Activated naive CD4-positive, alpha-beta T cell treated with anti-CD3 and anti-CD28 coated beads, Interleukin-2, amount 50 U/mL, for 16 hours (primary cell): Measurements from ENCODE around the gene ADCY5.

Experiments used
- DNase-seq: peaks from one replicate; pipeline ENCODE4 v3.0.0-alpha.2; 2020

The ADCY5 gene

DNA sequence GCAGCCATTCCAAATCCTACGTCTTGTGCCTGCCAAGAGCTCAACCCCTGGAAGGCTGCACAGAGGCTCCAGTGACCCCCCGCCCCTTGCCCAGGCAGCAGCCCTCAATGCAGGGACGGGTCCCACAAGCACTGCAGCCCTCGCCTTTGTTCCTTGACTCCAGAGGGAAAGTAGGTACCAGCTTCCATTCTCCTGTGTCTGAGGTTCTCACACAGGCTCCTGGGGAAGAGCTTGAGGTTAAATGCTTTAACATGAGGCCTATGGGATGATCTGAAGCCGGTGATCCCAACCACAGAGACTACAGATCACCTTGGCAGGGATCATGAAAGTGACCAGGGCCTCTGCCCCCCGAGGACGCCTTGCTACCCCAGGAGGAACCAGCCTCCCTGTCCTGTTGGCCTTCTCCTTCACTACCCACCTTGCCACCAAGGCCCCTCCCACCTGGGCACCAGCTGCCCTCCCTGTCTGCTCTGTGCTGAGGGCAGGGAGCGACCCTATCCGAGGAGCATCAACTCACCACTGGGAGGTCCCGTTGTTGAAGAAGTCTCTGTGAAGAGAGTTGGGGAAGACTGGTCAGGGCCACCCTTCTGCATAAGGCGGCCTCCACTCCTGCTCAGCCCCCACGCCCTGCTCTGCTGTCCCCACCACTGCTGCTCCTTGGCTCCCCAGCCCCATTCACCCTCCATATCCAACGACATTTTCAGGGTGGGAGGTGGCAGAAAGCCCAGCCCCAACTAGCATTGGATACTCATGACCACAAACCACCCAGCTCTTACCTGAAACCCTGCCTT, 151.9 kb downstream of the ADCY5 start:
- no peak for DNase-seq

DNA sequence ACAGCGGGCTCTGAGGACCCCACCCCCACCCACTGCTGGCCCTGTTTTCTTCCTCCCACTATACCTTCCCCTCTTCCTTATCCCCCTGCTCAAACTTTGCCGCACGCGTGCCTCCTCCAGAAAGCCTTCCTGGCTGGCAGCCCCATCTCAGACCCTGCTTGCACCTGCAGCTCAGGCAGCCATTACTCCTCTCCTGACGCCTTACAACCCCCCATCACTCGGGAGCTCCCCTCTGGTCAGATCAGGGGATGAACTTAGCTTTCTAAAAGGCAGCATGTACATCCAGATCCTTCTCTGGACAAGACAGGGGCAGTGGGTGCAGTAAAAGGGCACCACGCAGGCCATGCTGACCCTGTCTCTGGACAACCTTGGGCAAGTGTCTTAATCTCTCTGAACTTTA, 152.6 kb downstream of the ADCY5 start:
- no peak for DNase-seq

DNA sequence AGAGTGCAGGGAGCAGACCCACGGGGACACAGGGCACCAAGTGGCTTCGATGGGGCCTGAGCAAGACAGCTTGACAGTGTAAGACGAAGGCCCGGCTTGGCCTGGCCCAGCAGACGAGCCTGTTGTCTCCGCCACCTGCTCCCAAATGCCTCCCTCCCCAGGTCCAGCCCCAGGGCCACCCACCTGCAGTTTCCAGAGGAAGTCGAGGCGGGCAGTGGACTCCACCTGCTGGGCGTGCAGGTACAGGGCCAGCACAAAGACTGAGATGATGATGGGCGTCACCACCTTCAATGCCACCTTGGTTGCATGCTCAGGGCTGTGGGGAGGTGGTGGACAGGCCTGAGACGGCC, 153.0 kb downstream of the ADCY5 start:
- no peak for DNase-seq

DNA sequence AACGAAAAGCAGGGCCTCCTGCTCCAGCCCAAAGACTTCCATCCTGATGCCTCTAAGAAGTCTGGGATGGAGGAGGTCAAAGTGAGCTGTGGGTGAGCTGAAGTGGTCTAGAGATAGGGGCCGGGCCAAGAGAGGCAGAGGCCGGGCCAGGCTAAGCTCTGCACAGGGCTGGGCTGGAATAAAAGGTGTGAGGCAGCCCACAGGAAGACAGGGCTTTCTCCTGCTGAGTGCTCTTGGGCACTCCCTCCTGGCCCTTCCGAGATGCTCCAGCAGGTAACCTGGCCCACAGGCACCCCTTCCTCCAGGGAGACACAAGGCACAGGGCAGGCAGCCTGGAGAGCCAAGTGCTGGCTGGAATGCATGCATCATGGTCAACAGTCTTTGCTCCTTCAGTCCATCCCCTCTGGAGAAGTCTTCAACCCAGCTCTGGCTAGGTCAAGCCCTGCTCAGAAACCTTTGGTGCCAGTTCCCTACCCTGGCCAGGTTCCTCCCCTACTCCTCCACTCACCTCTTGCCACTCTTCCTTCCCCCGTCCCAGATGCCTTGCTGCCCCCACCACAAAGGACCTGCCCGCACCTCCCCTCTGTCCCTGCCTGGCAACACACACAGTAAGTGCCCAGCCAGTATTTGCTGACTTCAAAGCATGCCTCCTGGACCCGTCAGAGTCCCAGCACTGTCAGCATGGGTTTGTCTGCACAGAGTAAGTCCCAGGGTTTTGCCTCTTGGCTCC, 153.6 kb downstream of the ADCY5 start:
- DNase-seq, result no peak

DNA sequence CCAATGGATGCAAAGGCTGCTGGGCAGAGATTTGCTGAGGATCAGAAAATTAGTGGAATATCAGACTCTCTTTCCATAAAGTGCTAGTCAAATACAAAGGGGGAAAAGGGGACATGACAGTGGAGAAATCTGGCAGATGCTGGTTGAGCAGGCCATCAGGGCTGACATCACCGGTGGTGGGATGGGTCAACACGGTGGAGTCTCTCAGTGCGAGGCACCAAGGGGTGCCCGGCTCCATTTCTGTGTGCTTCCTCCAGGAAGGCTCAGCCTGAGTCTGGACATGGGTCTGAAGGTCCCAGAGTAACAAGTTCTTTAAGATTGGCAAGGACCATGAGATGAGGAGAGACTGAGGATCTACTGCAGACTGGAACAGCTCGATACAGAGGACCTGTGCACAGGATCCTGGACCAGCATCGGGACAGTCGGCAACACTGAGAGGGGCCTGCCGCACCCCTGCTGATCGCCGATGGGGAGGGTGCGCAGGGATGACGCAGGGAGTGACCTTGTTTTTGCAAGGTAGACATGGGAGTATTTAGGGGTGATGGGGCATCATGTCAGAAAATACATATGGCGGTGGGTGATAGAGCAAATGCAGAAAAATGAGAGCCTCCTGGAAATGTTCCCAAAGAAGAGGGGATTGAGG, 154.5 kb downstream of the ADCY5 start:
- DNase-seq, result no peak

DNA sequence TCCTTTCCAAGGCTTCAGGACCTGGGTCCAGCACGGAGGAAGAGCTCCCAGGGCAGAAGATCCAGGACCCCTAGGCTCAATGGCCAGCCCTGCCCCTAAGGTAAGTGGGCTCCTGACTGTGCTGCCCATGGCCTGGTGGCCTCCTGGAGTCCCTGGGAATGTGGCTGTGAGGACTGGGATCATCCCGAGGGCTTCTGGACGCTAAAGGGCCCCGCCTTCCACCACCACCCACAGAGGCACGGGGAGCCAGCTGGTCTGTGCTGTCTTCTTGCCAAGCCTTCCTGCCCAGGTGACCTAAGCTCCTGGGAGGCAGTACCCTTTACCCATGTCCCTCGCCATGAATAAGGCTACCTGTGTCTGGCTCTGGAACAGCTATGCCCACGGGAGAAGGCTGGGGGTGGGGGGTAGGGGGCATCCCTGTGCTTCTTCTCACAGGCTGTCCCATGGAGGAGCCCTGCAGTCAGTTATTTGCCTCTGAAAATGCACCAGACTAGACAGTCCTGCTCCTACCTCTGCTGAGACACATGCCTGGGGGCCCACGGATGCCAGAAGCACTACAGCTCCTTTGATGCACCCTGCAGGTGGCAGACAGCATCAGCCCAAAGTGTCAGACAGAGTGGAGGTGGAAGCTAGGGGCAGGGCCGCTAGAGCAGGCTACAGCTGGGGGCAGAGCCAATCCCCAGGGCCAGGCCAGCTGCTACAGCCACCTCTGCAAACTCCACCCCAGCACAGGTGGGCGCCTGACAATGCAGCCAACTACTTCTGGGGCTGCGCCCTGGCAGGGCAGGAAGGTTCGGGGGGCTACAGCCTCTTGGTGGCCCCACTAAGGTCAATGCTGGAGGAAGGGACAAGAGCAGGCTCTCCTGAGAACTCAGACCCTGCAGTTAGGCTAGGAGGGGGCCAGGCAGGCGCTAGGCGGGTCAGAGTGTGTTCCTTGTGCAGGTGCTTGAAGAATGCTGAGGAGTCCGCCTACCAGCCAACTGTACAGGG, 156.3 kb downstream of the ADCY5 start:
- DNase-seq, result no peak

DNA sequence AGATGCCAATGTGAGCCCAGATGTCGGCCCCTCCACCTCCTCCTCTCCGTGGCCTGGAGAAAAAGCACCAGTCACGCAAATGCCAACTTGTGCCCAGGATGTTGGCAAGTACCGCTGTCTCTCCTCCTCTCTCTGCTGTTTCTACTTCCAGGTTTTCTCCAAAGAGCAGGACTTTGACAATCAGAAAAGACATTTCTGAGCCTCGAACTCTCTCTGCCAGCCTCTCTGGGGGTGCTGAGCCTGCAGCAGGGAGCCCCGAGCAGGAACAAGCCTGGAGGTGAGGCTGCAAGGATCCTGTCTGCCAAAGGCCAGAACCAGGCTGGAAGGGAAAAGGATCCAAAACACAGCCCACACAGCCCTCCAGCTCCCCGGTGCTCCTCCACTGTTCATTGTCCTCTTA, 157.5 kb downstream of the ADCY5 start:
- no peak for DNase-seq

DNA sequence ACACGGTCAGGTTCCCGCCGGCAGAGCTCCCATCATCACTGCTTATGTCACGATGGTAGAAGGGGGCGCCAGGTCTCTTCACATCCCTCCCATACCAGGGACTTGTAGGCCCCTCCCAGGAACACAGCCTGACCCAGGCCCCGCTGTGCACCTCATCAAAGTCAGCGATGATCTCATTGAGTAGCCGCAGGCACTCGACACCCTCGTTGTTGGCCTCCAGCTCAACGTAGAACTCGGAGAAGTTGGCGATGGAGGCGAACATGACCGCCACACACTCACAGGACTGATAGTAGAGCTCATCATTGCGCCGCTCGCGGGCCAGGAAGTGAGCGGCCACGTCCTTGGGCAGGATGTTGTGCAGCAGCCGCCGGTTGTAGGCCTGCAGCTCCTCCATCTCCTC, 157.9 kb downstream of the ADCY5 start:
- no peak for DNase-seq

DNA sequence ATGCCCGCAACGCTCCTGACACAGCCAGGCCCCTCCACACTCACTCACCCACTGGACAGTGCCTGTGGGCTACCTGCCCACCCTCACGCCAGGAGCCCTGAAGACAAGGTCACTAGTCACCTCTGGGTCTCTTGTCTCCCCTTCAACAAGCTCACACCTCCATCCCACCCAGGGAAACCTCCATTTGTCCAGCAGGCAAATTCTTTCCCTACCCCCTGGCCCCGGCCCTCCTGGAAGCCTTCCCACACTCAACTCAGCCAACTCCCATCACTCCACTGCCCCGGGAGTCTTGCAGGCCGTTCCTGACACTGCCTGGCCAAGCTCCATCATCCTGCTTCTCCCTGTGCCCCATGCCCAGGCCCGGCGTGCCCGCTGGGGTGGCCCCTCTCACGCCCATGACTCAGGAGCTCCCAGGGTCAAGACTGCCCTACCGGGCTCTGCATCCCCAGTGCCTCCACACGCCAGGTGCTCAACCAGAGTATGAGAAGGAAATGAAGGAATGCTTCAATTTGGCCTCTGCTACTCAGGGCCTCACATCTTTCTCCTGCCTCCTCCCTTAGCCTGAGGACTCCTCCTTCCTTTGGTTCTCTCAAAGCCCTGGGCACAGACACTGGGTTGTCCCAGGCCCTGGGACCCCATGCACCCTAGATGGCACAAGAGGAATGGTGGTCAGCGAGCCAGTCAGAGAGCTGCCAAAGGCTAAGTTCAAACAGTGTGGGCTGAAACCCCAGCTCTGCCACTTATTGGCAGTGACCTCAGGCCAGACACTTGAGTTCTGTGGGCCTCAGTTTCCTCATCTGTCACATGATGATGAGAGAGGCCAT, 158.6 kb downstream of the ADCY5 start:
- no peak for DNase-seq

DNA sequence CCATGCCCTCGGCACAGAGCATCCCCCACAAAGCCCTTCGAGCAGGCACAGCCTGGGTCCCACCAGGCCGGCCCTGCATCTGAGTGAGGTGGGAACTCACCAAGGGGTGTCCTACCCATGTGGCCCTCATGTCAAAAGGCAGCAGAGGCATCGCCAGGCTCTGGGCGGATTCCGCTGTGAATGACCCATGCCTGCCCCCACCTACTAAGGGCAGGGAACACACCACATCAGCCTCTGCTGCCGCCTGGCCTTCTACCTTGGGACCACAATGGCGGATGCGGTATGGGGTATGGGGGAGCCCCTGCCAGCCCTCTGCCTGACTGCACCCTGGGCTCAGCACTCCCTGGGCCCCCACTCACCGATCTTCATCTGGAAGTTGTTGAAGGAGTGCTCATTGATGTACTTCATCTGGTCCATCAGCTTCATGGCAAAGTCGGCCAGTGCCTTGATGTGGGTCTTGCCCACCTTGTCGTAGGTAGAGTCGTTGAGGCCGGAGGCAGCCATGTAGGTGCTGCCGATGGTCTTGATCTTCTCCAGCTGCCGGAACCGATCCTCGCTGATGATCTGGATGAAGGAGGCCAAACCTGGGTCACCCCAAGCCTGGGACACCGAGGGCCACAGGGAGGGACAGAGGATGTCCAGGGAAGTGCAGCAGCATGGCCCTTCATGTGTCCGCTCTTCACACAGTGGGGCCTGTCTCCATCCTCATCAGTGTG, 159.3 kb downstream of the ADCY5 start:
- DNase-seq, result no peak

DNA sequence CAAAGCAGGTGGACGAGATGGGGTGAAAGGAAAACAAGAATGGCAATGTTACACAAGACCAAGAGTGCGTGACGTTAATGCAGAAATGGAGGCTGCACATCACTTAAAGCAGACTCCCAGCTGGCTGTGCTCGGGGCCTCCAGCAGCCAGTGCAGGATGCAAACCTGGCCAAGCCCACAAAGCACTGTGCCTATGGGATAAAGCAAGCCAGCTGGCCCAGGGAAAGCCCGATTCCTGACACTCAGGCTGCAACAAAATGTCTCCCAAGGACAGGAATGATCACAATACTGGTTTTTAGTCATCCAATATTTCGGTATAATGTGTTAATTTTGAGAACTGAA, 161.0 kb downstream of the ADCY5 start:
- no peak for DNase-seq

DNA sequence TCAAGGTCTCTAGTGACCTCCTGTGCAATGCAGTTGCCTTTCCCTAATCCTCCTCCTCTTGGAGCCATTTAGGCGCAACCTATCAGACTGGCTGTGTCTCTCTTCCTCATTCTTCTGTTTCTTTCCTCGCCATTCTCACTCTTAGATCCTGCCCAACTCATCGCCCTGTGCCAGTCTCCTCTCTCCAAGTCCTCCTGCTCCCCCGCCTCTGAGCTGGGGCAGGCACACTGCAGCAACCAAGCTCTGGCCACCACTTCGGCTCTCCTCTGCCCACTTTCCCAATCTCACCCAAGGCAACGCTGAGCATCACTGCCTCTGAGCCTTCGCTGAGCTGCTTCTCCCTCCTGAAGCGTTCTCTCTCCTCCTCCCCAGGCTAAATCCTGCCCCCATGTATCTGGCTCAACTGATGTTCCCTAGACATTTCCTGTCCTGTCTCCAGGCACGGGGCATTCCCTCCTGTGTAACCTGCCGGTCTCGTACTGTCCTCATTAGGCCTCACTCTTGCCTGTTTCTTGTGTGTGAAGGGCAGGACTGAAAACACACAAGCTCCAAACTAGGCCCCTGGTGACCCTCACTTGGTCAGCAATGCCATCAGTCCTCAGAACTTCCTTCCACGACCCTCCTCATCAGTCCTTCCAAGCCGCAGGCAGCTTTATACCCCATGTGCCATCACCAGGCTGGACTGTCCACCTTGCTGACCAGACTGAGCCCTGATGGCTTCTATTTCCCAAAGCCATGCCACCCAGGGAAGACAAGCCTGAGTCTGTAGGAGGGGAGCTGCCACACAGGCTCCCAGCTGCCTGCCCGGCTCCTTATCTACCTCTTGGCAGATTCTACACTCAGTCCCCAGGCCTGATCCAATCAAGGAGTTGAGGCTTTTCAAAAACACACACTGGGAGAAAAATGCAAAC, 161.6 kb downstream of the ADCY5 start:
- DNase-seq, result no peak

DNA sequence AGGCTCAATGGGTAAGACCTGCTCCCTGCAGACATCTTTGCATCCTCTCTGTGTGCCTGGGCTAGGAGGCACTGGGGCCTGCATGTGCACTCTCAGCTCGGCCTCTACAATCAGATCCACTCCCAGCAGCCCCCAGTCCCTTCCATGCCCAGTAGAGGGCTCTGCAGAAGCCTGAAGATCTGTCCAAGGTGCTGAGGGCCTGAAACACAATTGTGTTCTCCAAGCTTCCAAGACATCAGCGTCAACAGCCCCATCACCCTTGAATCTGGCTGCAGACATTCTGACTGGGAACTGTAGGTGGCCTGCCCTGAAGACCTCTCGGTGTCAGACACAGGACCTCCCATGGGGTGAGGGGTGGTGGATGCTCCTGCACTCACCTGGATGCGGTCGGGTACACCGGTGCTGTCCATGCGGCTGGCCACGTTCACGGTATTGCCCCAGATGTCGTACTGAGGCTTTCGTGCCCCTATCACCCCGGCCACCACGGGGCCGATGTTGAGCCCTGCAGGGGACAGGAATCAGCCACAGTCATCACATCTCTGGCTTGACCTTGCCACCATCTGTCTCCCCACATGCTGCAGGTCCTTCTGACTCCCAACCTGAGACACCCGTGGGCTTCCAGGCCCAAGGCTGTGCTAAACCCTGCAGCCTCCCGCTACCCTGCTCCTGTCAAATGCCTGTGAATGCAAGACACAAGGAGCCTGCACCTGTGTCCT, 162.4 kb downstream of the ADCY5 start:
- no peak for DNase-seq

DNA sequence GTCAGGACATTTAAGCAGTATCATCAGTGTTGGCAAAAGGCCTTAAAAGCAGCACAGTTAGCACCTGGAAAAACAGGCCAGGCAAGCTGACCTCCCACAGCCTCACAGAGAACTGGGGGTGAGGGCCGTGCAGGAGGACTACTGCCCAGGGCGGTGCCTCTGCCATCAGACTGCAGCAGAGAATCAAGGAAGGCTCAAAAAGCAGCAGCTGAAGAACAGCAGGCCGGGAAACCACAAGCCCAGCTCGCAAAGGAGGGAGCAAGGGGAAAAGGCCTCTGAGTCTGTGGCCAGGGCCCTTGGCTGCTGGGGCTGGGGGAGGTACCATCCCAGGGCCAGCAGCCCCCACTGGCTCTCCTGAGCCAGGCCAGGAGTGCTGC, 163.0 kb downstream of the ADCY5 start:
- no peak for DNase-seq

DNA sequence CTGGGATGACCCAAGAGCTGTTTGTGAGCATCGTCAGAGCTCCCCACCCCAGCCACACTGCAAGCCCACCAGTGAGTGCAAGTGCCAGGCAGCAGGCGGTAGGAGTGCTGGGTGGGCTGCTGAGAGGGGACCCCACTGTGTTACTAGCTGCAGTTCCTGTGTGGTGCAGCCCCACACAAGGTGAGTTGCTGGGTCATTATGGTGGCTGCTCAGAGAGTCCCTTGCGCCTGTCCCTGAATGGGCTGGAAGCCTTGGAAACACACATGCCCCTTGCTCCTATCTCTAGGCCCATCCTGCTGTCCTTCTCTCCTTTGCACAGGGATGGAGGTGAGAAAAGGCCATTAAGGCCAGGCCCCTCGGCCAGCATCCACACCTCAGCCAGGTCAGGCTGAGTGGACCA, 163.4 kb downstream of the ADCY5 start:
- DNase-seq, result no peak

DNA sequence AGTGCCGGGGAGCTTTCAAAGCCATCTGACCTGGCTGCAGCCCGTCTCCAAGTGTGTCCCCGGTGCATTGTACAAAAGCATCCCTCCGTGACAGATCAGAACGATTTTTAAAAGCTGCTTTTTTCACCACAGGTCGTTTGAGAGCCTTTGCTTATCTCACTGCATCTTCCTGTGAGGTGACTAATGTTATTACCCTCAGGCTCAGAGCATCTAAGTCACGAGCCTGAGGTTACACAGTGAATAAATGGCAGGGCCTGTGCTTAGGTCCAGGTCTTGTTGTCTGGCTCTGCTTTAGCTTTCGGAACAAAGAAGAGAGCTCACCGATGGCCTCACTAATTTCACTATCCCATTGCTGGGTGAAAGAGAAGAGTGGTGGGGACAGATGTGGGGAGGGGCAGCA, 163.8 kb downstream of the ADCY5 start:
- no peak for DNase-seq

DNA sequence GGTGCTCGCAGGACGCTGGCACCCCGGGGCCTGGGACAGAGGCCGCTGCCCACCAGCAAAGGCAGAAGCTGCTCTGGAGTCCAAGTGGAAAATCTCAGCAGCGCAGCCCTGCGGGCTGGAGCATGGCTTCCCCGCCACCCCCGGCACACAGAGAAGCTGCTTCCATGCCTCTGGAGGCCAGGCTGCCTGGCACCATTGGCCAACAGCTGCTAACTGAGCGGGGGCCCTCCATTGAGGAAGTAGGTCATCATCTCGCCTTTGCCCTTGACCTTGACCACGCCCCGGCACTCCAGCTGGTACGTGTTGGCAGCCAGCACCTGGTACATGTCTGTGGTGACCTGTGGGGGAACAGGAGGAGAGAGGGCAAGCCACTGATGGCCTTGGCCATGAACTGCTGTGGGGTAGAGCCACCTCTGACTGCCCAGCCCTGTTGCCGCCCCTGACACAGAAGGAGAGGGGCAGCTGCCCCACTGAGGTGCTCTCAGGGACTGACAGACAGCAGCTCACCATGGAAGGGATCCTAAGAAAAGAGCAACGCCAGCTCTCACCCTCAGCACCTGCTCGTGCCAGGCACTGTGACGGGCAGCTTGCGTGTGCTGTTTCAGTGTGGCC, 164.4 kb downstream of the ADCY5 start:
- DNase-seq, result no peak

DNA sequence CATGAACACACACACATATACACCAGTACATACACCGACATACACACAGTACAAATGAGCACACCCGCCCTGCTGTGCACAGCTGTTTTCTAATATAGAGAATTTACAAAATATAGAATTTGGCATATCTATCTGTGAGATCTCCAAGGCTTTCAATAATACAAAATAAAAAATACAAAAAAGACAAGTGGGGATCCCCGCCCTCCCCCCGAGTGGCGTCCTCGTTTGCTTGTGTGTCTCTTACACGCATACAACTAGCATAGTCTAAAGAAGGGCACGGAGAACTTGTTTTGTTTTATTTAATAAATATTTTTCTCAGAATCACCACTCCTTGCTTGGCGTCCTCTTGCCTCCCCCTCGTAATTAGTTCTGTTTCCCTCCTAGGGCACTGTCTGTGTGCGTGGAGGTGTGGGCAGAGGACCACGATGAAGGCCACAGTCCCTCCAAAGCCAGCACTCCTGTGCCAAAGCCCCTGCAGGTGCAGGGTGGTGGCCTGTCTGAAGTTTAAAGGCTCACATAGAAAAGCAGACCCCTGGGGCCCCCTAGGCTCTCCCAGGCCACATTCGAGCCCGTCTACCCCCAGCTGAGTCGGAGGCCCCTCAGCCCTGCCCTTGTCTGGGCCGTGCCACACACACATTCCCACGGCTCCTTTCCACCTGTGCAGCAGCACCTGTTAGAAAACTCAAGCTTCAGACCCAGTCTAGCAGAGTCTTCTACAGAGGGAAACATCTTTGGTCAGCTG, 165.1 kb downstream of the ADCY5 start:
- no peak for DNase-seq

DNA sequence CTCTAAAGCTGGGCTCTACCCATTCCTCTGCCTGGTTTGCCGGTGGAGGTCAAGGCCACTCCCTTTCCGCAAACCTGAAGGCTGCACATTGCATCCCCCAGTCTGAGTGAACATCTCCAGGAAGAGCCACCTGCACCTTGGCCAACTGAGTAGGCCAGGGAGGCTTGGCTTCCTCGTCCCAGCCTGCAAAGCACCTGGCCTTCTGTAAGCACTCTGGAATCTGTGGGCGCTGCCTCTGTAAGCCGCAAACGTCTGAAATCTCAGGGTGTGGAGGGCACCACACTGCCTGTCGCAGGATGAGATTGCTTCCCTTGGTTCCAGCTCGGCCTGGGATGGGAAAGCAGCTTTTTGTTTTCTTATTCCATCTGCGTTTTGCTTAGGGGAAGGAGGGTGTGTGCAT, 165.8 kb downstream of the ADCY5 start:
- no peak for DNase-seq
